WTC11 (cell line): ENCODE results near the gene RBM26. TPM values are rescaled to one million over a fixed set of nuclear protein-coding genes. Genes with fewer than 3 reads are reported as not detected.

Source experiments
- NR3C1 ChIP-seq: sonication (generic); formaldehyde crosslinking; conservative IDR thresholded peaks from 2 replicates; pipeline ENCODE4 v1.8.1; 2023; ENCODE audit warnings: low read depth, mild to moderate bottlenecking, missing genetic modification reagents
- total RNA-seq: library from RNA; stranded (reverse); gene quantifications from 3 replicates; pipeline ENCODE4 v1.2.3, GENCODE V29; 2021

The RBM26 gene
- total RNA-seq, 1 experiment from 2014 or later = 64.1 TPM

DNA sequence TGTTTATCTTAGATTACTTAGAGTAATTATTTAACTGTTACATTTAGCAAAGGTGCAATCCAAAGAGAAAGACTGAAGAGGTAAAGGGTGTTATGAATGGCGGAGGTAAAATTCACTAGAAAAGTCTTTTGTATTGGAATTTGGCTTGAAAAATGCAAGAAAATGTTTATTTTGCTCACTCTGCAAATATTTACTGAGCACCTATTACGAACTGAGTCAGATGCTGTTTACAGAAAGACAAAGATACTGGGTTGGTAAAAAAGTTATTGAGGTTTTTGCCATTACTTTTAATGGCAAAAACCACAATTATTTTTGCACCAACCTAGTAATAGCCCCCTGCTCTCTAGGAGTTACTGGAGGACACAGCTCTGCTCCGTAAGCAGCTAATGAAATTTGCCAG, 135.2 kb downstream of the RBM26 start (continued):
- TF ChIP-seq NR3C1 = no peak

Other genes starting within 250 kb of the RBM26 start
- 23.1 to 28.1 TPM (median 26.6 TPM) in 3 replicates for gene NDFIP2, start 74.9 kb upstream of the RBM26 start, total RNA-seq